ENCODE results near the gene REC8.

The REC8 gene

DNA sequence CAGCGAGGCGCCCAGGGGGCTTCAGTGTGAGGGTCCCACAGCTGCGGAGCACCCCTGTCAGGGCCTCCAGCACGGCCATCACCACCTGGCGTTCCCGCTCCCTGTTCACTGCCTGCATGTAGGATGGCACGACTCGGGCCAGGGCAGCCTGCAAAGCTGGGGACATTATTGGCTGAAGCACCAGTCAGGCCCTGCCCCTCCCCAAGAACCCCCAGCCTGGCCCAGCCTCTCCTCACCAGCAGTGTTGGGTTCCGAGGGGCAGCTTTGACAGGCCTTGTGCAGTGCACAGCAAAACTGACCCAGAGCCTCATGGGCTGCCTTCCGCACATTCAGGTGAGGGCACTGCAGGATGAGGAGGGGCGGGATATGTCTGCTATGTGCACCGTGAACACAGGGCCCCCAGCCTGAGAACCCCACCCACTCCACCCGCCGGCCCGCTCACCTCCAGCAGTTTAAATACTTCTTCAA lies 11.2 kb downstream of the REC8 start:
- no peak for DNase-seq (ENCODE audit: low spot score)

DNA sequence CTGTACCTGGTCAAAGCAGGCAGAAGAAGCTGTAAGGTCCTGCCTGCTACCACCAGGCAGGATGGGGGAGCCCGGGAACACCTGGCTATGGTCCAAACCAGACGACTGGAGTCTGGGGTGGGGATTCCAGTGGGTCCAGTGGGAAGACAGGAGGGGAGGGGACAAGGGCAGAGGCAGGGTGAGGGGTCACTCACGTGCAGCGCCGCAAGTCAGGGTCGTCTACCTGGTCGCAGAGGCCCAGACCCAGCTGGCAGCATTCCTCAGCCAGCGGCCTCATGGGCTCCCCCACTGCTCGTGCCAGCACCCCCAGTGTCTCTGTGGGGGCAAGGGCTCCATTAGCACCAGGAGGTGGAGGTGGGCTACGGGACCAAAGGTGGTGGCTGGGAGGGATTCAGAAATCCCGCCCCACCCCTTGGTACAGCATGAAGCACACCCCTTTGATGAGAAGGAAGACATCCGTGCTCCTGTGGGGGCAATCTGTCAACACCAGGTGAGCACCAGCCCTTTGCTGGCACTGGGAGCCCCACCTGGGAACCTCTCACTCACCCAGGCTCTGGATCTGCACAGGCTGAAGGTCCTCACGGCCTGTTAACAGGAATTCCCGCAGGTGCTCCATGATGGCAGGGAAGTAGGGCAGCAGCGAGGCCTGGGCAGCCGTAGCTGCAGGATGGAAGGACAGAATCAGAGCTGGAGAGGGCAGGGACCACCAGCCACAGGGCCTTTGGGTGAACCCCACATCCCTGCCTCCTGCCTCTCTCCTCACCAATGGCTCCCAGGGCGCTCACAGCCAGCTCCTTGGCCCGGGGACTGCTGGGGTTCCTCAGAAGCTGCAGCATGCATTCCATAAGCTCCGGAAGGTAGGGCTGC lies 12.5 kb downstream of the REC8 start:
- DNase-seq (ENCODE audit: low spot score): no peak
- in situ Hi-C loops (cut with MboI; ENCODE audit: low pct_unique_long_range_greater_than_20kb, low sequenced_read_pairs, unreplicated experiment): no loop called here
- TF ChIP-seq, protein P1, sequence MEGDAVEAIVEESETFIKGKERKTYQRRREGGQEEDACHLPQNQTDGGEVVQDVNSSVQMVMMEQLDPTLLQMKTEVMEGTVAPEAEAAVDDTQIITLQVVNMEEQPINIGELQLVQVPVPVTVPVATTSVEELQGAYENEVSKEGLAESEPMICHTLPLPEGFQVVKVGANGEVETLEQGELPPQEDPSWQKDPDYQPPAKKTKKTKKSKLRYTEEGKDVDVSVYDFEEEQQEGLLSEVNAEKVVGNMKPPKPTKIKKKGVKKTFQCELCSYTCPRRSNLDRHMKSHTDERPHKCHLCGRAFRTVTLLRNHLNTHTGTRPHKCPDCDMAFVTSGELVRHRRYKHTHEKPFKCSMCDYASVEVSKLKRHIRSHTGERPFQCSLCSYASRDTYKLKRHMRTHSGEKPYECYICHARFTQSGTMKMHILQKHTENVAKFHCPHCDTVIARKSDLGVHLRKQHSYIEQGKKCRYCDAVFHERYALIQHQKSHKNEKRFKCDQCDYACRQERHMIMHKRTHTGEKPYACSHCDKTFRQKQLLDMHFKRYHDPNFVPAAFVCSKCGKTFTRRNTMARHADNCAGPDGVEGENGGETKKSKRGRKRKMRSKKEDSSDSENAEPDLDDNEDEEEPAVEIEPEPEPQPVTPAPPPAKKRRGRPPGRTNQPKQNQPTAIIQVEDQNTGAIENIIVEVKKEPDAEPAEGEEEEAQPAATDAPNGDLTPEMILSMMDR (IDR thresholded peaks at IDR 0.05; ENCODE audit: extremely low read depth, insufficient read depth, missing control alignments): no peak

More for the DNA sequence above, 11.2 kb downstream of the REC8 start:
- in situ Hi-C loops (cut with MboI; ENCODE audit: low pct_unique_long_range_greater_than_20kb, low sequenced_read_pairs, unreplicated experiment): no loop called here
- TF ChIP-seq, protein P1 (IDR thresholded peaks at IDR 0.05; ENCODE audit: extremely low read depth, insufficient read depth, missing control alignments): no peak

DNA sequence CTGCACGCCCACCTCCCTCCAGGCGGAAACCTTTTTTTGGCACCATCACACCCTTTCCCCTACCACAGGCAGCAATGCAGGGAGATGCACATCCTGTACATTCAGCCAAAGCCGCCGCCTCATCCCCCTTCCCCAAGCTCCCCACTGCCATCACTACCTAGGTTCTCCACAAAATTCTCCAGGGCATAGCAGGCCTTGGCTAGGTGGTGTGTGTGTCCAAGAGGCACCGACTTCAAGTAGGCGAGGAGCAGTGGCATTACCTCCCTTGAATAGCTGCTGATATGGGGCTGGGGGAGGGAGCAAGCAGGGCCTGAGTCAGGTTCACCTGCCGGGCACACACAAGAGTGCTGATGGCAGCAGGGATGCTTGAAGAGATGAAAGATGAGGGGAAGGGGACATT lies 13.1 kb downstream of the REC8 start:
- no peak for DNase-seq (ENCODE audit: low spot score)
- TF ChIP-seq, protein P1 (IDR thresholded peaks at IDR 0.05; ENCODE audit: extremely low read depth, insufficient read depth, missing control alignments): no peak
- in situ Hi-C loops (cut with MboI; ENCODE audit: low pct_unique_long_range_greater_than_20kb, low sequenced_read_pairs, unreplicated experiment): no loop called here

DNA sequence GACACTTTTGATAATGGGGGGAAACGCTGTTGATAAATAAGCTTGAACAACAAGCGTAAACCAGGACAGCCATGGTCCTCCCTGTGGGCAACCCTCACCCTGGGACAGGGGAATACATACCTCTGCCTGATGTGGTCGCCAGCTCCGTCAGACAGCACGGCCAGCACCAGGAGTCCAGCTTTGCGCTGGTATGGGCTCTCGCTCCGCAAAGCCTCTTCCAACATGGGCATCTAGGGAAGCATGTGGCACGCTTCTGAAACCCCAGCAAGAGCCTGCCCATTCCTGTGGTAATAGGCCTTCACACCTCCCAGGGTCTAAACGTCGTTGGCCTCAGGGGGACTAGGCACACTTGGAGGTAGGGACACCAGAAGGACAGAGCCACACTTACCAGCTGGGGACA lies 13.9 kb downstream of the REC8 start:
- TF ChIP-seq, protein P1 (IDR thresholded peaks at IDR 0.05; ENCODE audit: extremely low read depth, insufficient read depth, missing control alignments): no peak
- DNase-seq (ENCODE audit: low spot score): no peak
- in situ Hi-C loops (cut with MboI; ENCODE audit: low pct_unique_long_range_greater_than_20kb, low sequenced_read_pairs, unreplicated experiment): no loop called here

DNA sequence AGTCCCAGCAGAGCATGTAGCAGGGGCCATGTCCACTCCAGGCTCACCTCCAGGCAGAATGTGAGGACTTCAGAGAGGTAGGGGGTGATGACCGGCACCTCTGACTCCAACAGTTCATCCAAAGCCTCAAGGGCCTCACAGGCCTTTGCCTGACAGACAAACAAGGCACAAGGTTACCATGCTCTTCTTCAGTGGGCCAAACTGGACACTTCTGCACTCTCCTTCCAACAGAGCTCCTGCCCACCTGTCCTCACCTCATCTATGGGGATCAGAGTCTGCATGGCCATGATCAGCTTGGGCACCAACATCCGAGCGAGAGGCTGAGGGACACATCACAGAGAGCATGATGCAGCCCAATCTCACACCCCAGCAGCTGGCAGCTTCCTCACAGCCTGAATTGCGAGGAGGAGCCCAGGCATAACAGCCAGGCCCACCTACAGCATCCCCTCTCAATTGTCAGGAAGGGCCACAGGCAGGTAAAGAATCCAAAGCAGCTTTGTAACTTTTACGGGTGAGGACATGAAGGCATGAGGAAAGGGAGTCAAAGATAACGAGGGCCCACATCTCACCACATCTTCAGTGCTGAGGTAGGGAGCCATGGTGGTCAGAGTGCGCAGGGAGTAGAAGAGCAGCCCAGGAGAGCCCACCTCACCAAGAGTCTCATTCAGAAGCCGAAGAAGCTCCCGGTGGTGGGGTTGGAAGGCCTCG lies 15.1 kb downstream of the REC8 start:
- TF ChIP-seq, protein P1 (IDR thresholded peaks at IDR 0.05; ENCODE audit: extremely low read depth, insufficient read depth, missing control alignments): no peak
- no peak for DNase-seq (ENCODE audit: low spot score)

DNA sequence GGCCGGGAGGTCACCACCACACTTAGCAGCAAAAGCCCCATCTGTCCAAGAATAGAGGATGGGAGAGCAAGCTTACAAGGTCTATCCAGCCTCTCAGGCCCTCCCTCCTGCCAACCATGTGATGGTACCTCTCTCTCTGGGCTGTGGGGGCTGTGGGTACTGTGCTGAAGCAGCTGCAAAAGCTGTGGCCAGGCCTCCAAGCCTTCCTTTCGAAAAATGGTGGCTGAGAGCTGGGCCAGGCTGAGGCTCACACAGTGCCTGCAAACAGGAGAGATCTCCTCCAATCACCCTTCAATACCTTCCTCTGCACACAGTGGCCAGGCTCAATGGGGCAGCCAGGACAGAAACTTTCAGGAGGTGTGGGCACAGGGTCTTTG lies 15.6 kb downstream of the REC8 start:
- no peak for DNase-seq (ENCODE audit: low spot score)
- TF ChIP-seq, protein P1 (IDR thresholded peaks at IDR 0.05; ENCODE audit: extremely low read depth, insufficient read depth, missing control alignments): no peak
- in situ Hi-C loops (cut with MboI; ENCODE audit: low pct_unique_long_range_greater_than_20kb, low sequenced_read_pairs, unreplicated experiment): no loop called here

More for the DNA sequence above, 15.1 kb downstream of the REC8 start:
- in situ Hi-C loops (cut with MboI; ENCODE audit: low pct_unique_long_range_greater_than_20kb, low sequenced_read_pairs, unreplicated experiment): no loop called here

Measured in GM13977 (cell line).